ENCODE data around the gene WBP1. TPM values are rescaled to one million over a fixed set of nuclear protein-coding genes. Genes with fewer than 3 reads are reported as not detected.

The WBP1 gene
- 63.4 and 67.9 TPM in 2 replicates for total RNA-seq

DNA sequence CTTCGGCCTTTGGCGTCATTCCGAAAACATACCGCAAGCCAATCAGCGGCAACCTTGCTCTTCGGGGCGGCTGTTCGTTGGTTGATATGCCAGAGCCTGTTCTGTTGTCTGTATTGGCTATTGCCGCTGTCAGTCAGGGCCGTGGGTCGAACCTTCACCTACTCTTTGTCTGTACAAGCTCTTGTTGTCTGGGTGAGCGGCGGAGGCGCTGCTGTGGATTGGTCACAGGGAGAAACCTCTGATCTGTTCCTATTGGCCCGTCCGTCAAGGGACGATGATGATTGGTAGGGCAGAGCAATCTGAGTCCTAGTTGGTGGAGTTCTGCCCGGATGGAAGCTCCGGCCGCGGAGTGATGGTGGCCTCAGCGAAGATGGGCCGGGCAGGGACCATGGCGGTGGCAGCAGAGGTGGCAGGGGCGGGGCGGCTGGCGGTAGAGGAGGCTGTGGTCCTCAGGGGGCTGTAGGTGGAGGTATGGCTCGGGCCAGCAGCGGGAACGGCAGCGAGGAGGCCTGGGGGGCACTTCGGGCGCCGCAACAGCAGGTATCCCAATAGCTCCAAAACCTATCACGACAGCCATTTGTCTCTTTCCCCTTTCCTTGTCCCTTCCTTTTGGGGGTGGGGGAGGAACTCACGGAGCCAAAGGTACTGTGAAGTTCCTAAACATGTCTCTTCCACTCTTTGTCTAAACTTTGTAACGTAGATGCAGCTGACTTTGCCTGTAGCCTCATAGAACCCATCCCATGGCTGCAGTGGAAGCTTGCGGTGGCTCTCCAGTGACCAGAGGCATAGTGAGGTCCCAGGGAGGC is at the start of gene WBP1:
Gene WBP1, plus strand, starts transcription at position 307 of the 806 bp plus-strand sequence. Its CDS starts 165 bp downstream, at position 472.

DNA sequence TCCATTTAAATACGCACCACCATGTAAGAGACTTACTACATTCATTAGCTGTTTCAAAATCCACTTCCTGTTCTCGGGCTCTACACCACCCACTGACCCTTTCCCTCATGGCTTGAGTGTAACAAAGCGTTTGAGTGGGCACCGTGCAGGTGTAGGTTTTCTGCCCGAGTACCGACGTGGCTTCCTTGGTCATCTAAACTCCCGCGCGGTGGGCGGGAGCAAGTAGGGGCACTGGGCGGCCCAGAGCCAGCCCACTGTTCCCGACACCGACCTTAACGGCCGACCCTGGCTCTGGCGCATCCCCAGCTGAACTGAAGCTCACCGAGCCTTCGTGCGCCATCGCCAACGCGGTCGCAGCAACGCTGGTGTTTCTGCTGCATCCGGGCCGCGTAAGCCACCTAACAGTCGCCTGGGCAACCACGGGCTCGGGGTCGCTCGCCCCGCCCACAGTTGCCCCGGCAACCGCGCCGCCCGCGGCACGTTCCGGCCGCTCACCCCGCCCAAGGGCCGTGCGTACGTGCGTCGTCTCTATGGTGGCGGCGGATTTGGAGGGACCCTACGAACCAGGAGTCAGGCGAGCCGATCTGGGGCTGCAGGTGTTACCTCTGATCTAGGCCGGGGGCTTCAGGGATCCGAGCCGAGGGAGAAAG is 36.9 kb upstream of the WBP1 start, which contains the start of the genes C2orf81 and WDR54:
Gene C2orf81, minus strand, starts transcription at position 399 of the 650 bp plus-strand sequence. Its CDS starts 59 bp downstream, at position 340.
Gene WDR54, plus strand, starts transcription at position 510 of the 650 bp plus-strand sequence. CDS start 424 bp downstream, outside the sequence.

GRCh38 chr2:74441690-74442482 is 16.4 kb upstream of the WBP1 start, which contains the start of gene RTKN:
RTKN (minus strand) TSS chr2:74441937; CDS start chr2:74441816, 121 bp downstream.

DNA sequence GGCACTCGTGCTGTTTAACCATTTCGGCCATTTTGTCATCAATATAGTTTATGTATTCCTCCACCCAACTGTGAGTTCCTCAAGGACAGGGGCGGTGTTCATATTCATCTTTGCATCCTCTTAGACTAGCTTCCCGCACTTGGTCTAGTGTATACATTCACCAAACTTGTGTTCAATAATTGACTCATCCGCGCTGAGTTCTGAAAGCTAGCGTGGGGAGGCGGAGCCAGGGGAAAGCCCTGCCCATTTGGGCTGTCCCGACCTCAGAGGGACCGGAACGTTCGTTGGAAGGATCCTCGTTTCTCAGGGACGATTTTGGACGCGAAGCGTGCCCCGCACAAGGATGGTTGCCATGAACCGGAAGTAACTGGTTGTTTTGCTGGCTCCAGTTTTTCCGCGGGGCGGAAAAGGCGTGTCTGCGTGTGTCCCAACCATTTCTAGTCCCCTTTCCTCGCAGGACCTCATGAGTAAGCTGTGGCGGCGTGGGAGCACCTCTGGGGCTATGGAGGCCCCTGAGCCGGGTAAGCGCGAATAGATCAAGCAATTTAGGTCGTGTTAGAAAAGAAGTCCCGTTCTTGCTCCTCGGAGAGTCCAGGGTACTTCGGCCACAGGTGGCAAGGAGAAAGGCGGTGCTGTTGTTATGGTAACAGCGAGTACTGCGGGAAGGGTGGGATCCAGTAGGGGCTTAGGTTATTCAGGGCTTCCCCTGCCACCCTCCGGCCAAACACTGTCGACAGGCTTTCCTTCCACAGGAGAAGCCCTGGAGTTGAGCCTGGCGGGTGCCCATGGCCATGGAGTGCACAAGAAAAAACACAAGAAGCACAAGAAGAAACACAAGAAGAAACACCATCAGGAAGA is 3.4 kb upstream of the WBP1 start, which contains the start of gene INO80B:
Gene INO80B, plus strand, starts transcription at position 434 of the 858 bp plus-strand sequence. Its CDS starts 30 bp downstream, at position 464.

DNA sequence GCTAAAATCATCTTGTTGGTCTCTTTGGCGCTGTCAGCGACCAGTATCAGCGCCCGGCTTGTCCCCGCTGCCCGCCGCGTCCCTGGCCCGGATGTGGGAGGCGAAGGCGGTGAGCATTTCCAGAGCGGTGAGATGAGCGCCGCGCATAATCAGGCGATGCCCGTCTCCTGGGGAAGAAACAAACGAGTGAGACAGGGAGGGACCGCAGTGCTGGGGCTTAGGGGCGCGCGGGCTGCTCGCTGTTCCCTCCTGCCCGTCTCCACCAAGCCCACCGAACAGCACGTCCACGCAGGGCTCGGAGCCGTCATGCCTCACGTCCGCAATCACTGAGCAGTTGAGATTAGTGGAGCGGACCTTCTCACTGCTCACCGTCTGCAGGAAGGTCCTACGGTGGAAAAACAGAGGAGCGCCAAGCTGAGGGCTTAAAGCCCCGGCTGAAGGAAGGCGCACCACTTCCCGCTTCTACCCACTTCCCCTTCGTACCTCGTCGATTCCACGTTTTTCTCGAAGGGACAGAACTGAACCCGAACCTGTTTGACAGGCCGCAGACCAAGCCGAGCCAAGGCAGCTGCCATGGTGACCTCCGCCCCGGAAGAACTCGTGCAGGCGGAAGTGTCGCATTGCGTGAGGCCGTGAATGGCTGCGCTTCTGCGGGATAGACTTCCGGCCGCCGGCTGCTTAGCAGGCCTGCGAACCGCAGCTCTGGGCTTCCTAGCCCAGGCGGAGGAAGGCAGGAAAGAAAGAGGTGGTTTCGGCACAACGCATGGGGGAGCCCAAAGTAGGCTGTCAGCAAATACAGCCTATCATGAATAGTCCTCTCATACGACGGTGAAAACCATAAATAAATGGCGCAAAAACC is 14.1 kb downstream of the WBP1 start, which contains the start of gene MRPL53:
Gene MRPL53, minus strand, starts transcription at position 595 of the 859 bp plus-strand sequence. Its CDS starts 20 bp downstream, at position 575.

GRCh38 chr2:74482801-74483674 is 24.8 kb downstream of the WBP1 start, which contains the start of the genes CCDC142 and TTC31:
CCDC142 (minus strand) TSS chr2:74482998; CDS start chr2:74482837, 161 bp downstream.
TTC31 (plus strand) TSS chr2:74483081; CDS start chr2:74483096, 15 bp downstream.

DNA sequence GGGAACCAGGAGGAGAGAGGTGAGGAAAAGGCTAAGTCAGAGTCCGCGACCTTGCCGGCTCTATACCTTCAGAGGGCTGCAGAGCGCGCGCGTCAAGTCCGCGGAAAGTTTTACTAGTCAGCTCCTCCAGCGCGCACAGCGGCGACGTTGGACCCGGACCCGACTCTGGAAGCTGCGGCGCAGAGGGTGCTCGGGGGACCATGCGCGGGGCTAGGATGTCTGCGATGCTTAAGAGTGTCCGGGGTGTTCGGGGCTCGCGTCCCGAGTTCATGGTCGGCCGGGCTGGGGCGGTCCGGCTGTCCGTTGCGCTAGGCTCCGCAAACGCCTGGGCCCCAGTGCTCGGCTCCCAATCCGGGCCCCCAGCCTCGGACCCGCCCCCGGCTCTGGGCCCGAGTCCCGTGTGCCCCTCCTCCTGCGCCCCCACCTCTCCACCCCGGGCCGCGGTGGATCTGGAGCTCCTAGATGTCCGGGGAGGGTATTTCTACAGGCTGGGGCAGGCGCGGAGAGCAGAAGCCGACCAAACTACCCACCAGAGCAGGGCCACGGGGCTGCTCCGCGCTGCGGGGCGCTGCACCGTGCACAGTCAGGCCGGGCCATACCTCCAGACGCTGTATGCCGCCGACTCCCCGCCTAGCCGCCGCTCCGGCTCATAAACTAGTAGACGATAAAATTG is 41.2 kb downstream of the WBP1 start, which contains the start of gene LBX2:
Gene LBX2, minus strand, starts transcription at position 337 of the 673 bp plus-strand sequence. Its CDS starts 66 bp downstream, at position 271.

DNA sequence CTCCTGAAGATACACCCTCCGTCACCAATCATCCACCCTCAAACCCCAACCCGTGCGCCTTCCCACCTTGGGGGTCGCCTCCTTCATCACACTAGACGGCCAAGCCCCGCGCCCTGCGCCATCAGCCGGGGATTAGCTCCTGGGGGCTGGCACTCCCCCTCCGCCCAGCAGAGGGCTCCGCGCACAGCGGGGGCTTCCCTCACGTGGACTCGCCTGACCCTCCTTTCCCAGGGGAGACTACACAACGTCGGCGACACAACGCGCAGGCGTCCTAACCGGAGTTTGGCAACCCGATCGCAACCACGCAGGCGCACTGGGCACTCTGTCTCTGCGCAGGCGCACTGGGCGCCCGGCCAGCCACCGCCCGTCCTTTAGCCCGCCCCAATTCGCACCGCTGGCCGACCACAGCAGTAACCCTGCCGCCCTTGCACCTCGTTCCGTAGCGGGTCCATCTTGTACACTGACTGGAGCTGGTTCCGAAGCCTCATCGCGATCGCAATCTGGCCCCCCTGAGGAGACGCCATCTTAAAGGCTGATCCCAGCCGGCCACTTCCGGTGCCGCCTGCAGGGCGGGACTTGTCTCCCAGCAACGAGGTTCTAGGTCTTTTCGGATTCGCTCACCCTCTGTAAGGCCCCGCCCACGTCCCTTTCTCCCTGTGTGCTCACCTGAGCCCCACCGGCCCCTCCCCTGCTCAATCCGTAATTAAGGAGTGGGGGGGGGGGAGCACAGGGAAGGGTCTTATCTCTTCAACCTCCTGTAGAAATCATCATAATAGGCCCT is 49.1 kb downstream of the WBP1 start, which contains the start of gene PCGF1:
Gene PCGF1, minus strand, starts transcription at position 551 of the 781 bp plus-strand sequence. Its CDS starts 27 bp downstream, at position 524.

Other genes with a start within 250 kb of the WBP1 start
- under 0.01 and 0.16 TPM in 2 replicates for gene SLC4A5, start 115.0 kb upstream of the WBP1 start, total RNA-seq
- 113 and 118 TPM in 2 replicates for gene DCTN1, start 78.1 kb upstream of the WBP1 start, total RNA-seq
- under 0.01 and 0.49 TPM in 2 replicates for gene C2orf81, start 36.8 kb upstream of the WBP1 start, total RNA-seq
- gene WDR54, start 36.7 kb upstream of the WBP1 start, total RNA-seq, result 30.6 and 40.4 TPM in 2 replicates
- 14.4 and 17.7 TPM in 2 replicates for gene RTKN, start 16.5 kb upstream of the WBP1 start, total RNA-seq
- gene INO80B, start 3.4 kb upstream of the WBP1 start, total RNA-seq, result 7.5 and 23.3 TPM in 2 replicates
- gene MOGS, start 6.9 kb downstream of the WBP1 start, total RNA-seq, result 78.3 and 84.1 TPM in 2 replicates
- 28.7 and 37.1 TPM in 2 replicates for gene MRPL53, start 14.2 kb downstream of the WBP1 start, total RNA-seq
- gene CCDC142, start 24.6 kb downstream of the WBP1 start, total RNA-seq, result 6.0 and 11.0 TPM in 2 replicates
- gene TTC31, start 24.6 kb downstream of the WBP1 start, total RNA-seq, result 16.8 and 20.0 TPM in 2 replicates
- 1.6 and 2.1 TPM in 2 replicates for gene LBX2, start 41.2 kb downstream of the WBP1 start, total RNA-seq
- gene PCGF1, start 49.3 kb downstream of the WBP1 start, total RNA-seq, result 8.6 and 13.2 TPM in 2 replicates
- not detected in 2 replicates for gene TLX2, start 56.0 kb downstream of the WBP1 start, total RNA-seq
- gene DQX1, start 67.8 kb downstream of the WBP1 start, total RNA-seq, result not detected in 2 replicates
- 77.1 and 80.5 TPM in 2 replicates for gene AUP1, start 71.3 kb downstream of the WBP1 start, total RNA-seq
- 10.9 and 32.0 TPM in 2 replicates for gene HTRA2, start 71.5 kb downstream of the WBP1 start, total RNA-seq
- gene LOXL3, start 95.5 kb downstream of the WBP1 start, total RNA-seq, result 76.8 and 97.7 TPM in 2 replicates
- 27.6 and 30.6 TPM in 2 replicates for gene DOK1, start 96.3 kb downstream of the WBP1 start, total RNA-seq
- gene M1AP, start 189.9 kb downstream of the WBP1 start, total RNA-seq, result not detected in 2 replicates
- 7.0 and 9.9 TPM in 2 replicates for gene SEMA4F, start 195.8 kb downstream of the WBP1 start, total RNA-seq

All from cardiac atrium fibroblast (primary cell).